ENCODE results near the gene PPP2R2C. TPM values are rescaled to one million over a fixed set of nuclear protein-coding genes. Genes with fewer than 3 reads are reported as not detected.

Gene PPP2R2C
- polyA plus RNA-seq, 1 donor (not counting 4 experiments of a cell fraction or from before 2014, with no cell fraction given), result 12.3 TPM

- no peak overlapping the region for H3K4me3 ChIP-seq (ENCODE audit: control insufficient read depth in 2 of 3, extremely low read depth in 1 of 3, insufficient read depth in 2 of 3, low read depth in 1 of 3, low read length in 3 of 3)
- dilution Hi-C loops (cut with MboI; ENCODE audit: extremely low pct_ligation_motif_present, low sequenced_read_pairs), result no loop called here
- no peaks in the 10 kb centered on the region for H3K9me1 ChIP-seq (ENCODE audit: control insufficient read depth, extremely low read depth, insufficient read depth, low read length)
- H3K4me1 ChIP-seq (ENCODE audit: control insufficient read depth, extremely low read depth, insufficient read depth, low read length), result no peaks in the 10 kb centered on the region
- TF ChIP-seq EZH2 (IDR thresholded peaks at IDR 0.05; ENCODE audit: low read length) (no peak), CTCF (optimal IDR thresholded peaks at IDR 0.05 in 1 of 3, IDR thresholded peaks at IDR 0.05 in 1 of 3, conservative IDR thresholded peaks at IDR 0.05 in 1 of 3; ENCODE audit: extremely low read depth in 1 of 3, insufficient read depth in 2 of 3, low read length in 3 of 3) (no peak)
- H2AFZ ChIP-seq (ENCODE audit: control insufficient read depth, low read length), result no peak overlapping the region
- H4K20me1 ChIP-seq (ENCODE audit: control insufficient read depth, extremely low read depth, insufficient read depth, low read length), result no peaks in the 10 kb centered on the region
- DNase-seq (ENCODE audit: low read depth, low spot score), result no peak
- H3K4me2 ChIP-seq (ENCODE audit: control insufficient read depth, extremely low read depth, insufficient read depth, low read depth, low read length), result no peak overlapping the region
- no peaks in the 10 kb centered on the region for H3K36me3 ChIP-seq (ENCODE audit: control insufficient read depth in 2 of 2, extremely low read depth in 1 of 2, insufficient read depth in 2 of 2, low read length in 2 of 2)
- H3K9ac ChIP-seq (ENCODE audit: control insufficient read depth, extremely low read depth, insufficient read depth, low read length), result no peak overlapping the region
- FAIRE-seq, result no peak
- H3K9me3 ChIP-seq (ENCODE audit: control insufficient read depth, low read depth, low read length), result no peaks in the 10 kb centered on the region
- no peaks in the 10 kb centered on the region for H3K79me2 ChIP-seq (ENCODE audit: control insufficient read depth, insufficient read depth, low read length)
- H3K27me3 ChIP-seq (ENCODE audit: control insufficient read depth, extremely low read depth, insufficient read depth, low read length), result peaks cover 29% of the 10 kb centered on the region
- H3K27ac ChIP-seq (ENCODE audit: control insufficient read depth, insufficient read depth, low read length), result no peak overlapping the region
These were observed 166.1 kb downstream of the PPP2R2C start for GRCh38 chr4:6306299-6306698.

- Histone ChIP-seq H3K36me3 (ENCODE audit: control insufficient read depth in 2 of 2, extremely low read depth in 1 of 2, insufficient read depth in 2 of 2, low read length in 2 of 2) (peaks cover 0 to 2% of the 10 kb centered on the region in 2 experiments), H3K4me3 (ENCODE audit: control insufficient read depth in 2 of 3, extremely low read depth in 1 of 3, insufficient read depth in 2 of 3, low read depth in 1 of 3, low read length in 3 of 3) (no peak overlapping the region), H3K27ac (ENCODE audit: control insufficient read depth, insufficient read depth, low read length) (no peak overlapping the region), H3K9me3 (ENCODE audit: control insufficient read depth, low read depth, low read length) (no peaks in the 10 kb centered on the region), H3K9me1 (ENCODE audit: control insufficient read depth, extremely low read depth, insufficient read depth, low read length) (no peaks in the 10 kb centered on the region), H3K4me2 (ENCODE audit: control insufficient read depth, extremely low read depth, insufficient read depth, low read depth, low read length) (no peak overlapping the region), H2AFZ (ENCODE audit: control insufficient read depth, low read length) (no peak overlapping the region), H3K27me3 (ENCODE audit: control insufficient read depth, extremely low read depth, insufficient read depth, low read length) (peaks cover 11% of the 10 kb centered on the region), H3K4me1 (ENCODE audit: control insufficient read depth, extremely low read depth, insufficient read depth, low read length) (no peaks in the 10 kb centered on the region), H3K79me2 (ENCODE audit: control insufficient read depth, insufficient read depth, low read length) (no peaks in the 10 kb centered on the region), H4K20me1 (ENCODE audit: control insufficient read depth, extremely low read depth, insufficient read depth, low read length) (no peaks in the 10 kb centered on the region), H3K9ac (ENCODE audit: control insufficient read depth, extremely low read depth, insufficient read depth, low read length) (no peak overlapping the region)
- DNase-seq (ENCODE audit: low read depth, low spot score) (no peak), FAIRE-seq (no peak)
- TF ChIP-seq EZH2 (IDR thresholded peaks at IDR 0.05; ENCODE audit: low read length) (no peak), CTCF (optimal IDR thresholded peaks at IDR 0.05 in 1 of 3, IDR thresholded peaks at IDR 0.05 in 1 of 3, conservative IDR thresholded peaks at IDR 0.05 in 1 of 3; ENCODE audit: extremely low read depth in 1 of 3, insufficient read depth in 2 of 3, low read length in 3 of 3) (no peak)
- dilution Hi-C loops (cut with MboI; ENCODE audit: extremely low pct_ligation_motif_present, low sequenced_read_pairs), result no loop called here
These were observed 168.5 kb downstream of the PPP2R2C start for GRCh38 chr4:6303943-6304342.
